Neural cell (in vitro differentiated cells): ENCODE measurements around the gene RFC3.

Source experiments
- EP300 ChIP-seq: fragments of 450-650 bp; conservative IDR thresholded peaks from 2 replicates; pipeline ENCODE4 v1.6.1; 2014; ENCODE audit warnings: antibody characterized with exemption, mild to moderate bottlenecking, moderate library complexity; ENCODE audit not compliant: poor library complexity, severe bottlenecking
- EZH2 ChIP-seq: fragments of 200-600, 300-800 bp; shearing (Covaris generic), sonication (generic); IDR thresholded peaks from 2 replicates; pipeline ENCODE4 v1.6.1; 2014; ENCODE audit warnings: antibody characterized with exemption, low read length, borderline replicate concordance, mild to moderate bottlenecking; ENCODE audit not compliant: insufficient read depth, poor library complexity, severe bottlenecking
- POLR2AphosphoS5 ChIP-seq: IDR thresholded peaks from 2 replicates; pipeline ENCODE4 v1.6.1; 2012
- TF ChIP-seq, protein P1 (sequence below): fragments of 450-650 bp; IDR thresholded peaks from 2 replicates; pipeline ENCODE4 v1.5.1; 2014; ENCODE audit warnings: antibody characterized with exemption, mild to moderate bottlenecking, moderate library complexity; ENCODE audit not compliant: poor library complexity, severe bottlenecking

DNA sequence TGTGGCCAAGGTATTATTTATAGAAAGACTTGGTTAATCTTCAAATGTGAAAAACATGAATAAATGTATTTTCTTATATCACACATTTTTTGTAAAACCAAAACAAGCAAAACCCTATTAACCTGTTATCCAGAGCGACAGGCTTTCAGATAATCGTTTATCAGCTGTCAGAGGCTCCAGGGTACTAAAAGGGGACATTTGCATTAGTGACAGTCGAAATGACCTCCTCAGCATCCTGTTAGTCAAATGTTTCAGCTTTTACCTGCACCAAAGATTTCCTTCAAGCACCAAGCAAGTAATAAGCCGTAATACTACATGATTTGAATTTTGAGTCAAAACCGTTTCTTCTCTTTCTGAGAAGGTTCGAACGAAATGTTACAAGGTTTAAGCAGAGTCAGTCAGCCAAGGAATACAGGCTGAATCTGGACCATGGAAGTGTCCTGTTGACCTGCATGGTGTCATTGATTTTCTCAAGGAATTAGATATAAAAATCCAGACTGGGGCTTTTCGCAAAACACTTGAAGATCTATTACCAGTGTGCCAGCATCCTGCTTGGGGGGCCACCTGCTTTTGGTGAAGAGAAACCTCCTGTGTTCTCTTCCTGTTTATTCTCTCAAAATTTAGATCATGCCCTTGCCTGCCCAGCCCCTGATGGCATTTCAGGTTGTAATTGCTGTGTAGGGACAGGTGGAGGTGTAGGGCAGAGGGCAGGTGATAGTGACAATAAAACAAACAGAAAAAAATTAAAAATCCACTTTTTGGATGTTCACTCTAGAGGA, 11.3 kb upstream of the RFC3 start:
- TF ChIP-seq, protein P1, sequence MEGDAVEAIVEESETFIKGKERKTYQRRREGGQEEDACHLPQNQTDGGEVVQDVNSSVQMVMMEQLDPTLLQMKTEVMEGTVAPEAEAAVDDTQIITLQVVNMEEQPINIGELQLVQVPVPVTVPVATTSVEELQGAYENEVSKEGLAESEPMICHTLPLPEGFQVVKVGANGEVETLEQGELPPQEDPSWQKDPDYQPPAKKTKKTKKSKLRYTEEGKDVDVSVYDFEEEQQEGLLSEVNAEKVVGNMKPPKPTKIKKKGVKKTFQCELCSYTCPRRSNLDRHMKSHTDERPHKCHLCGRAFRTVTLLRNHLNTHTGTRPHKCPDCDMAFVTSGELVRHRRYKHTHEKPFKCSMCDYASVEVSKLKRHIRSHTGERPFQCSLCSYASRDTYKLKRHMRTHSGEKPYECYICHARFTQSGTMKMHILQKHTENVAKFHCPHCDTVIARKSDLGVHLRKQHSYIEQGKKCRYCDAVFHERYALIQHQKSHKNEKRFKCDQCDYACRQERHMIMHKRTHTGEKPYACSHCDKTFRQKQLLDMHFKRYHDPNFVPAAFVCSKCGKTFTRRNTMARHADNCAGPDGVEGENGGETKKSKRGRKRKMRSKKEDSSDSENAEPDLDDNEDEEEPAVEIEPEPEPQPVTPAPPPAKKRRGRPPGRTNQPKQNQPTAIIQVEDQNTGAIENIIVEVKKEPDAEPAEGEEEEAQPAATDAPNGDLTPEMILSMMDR: no peak
- TF ChIP-seq POLR2AphosphoS5: peak; percentile 15
- peak; percentile 94 for TF ChIP-seq EP300
- no peak for TF ChIP-seq EZH2
